Hepatocyte (in vitro differentiated cells): ENCODE results near the gene ADAMTS12. TPM values are rescaled to one million over a fixed set of nuclear protein-coding genes. Genes with fewer than 3 reads are reported as not detected.

ENCODE experiments used
- DNase-seq: peaks from one replicate; pipeline ENCODE4 v3.0.0-alpha.2; 2016; ENCODE audit warnings: low spot score
- H2AFZ ChIP-seq: fragments of 200-600 bp; sonication (generic); 2 replicates; pipeline ENCODE4 v1.6.0; 2016; ENCODE audit warnings: antibody characterized with exemption, mild to moderate bottlenecking
- H3K27ac ChIP-seq: fragments of 200-600 bp; sonication (generic); 2 replicates; pipeline ENCODE4 v1.5.1; 2016; ENCODE audit warnings: mild to moderate bottlenecking
- H3K27me3 ChIP-seq: fragments of 200-600 bp; sonication (generic); 2 replicates; pipeline ENCODE4 v1.6.1; 2016
- H3K36me3 ChIP-seq: fragments of 200-600 bp; sonication (generic); replicated peaks from 2 replicates; pipeline ENCODE4 v1.5.1; 2016; ENCODE audit warnings: low read depth; ENCODE audit not compliant: insufficient read depth
- H3K4me1 ChIP-seq: fragments of 200-600 bp; sonication (generic); 2 replicates; pipeline ENCODE4 v1.5.1; 2016; ENCODE audit warnings: mild to moderate bottlenecking, moderate library complexity; ENCODE audit not compliant: insufficient read depth
- H3K4me2 ChIP-seq: fragments of 200-600 bp; sonication (generic); 2 replicates; pipeline ENCODE4 v1.6.0; 2016
- H3K4me3 ChIP-seq: fragments of 200-600 bp; sonication (generic); 2 replicates; pipeline ENCODE4 v1.5.1; 2016; ENCODE audit warnings: mild to moderate bottlenecking
- H3K79me2 ChIP-seq: fragments of 200-600 bp; sonication (generic); 2 replicates; pipeline ENCODE4 v1.6.0; 2017; ENCODE audit warnings: mild to moderate bottlenecking
- H3K9me2 ChIP-seq: fragments of 200-600 bp; sonication (generic); replicated peaks from 2 replicates; pipeline ENCODE4 v1.6.0; 2017; ENCODE audit warnings: mild to moderate bottlenecking; ENCODE audit not compliant: insufficient read depth
- H3K9me3 ChIP-seq: fragments of 200-600 bp; sonication (generic); 2 replicates; pipeline ENCODE4 v1.5.1; 2016; ENCODE audit warnings: low read depth, mild to moderate bottlenecking
- H4K20me1 ChIP-seq: fragments of 200-600 bp; sonication (generic); 2 replicates; pipeline ENCODE4 v1.6.0; 2016; ENCODE audit warnings: mild to moderate bottlenecking; ENCODE audit not compliant: insufficient read depth, poor library complexity, severe bottlenecking
- CTCF ChIP-seq: fragments of 200-600 bp; sonication (generic); IDR thresholded peaks from 2 replicates; pipeline ENCODE4 v1.5.1; 2016; ENCODE audit warnings: antibody characterized with exemption, mild to moderate bottlenecking; ENCODE audit not compliant: poor library complexity
- EZH2 ChIP-seq: fragments of 200-600 bp; sonication (generic); IDR thresholded peaks from 2 replicates; pipeline ENCODE4 v1.6.1; 2016; ENCODE audit warnings: antibody characterized with exemption, mild to moderate bottlenecking, borderline replicate concordance
- EZH2phosphoT487 ChIP-seq: fragments of 200-600 bp; sonication (generic); IDR thresholded peaks from one replicate; pipeline ENCODE4 v1.6.1; 2018; ENCODE audit warnings: antibody characterized with exemption, mild to moderate bottlenecking, low read depth, moderate library complexity; ENCODE audit not compliant: unreplicated experiment, severe bottlenecking
- WGBS: methylation state at CpG from one replicate; pipeline ENCODE4 v1.1.6; 2016; ENCODE audit warnings: low lambda C conversion rate; ENCODE audit errors: missing lambda C conversion rate; 5-methylcytosine and 5-hydroxymethylcytosine counted together
- polyA plus RNA-seq: library from polyadenylated mRNA; unstranded; fragments of >200 nt; fragmentation: Nextera tagmentation; extraction: Ambion mirVana; gene quantifications from 2 replicates; pipeline ENCODE4 v1.2.1, GENCODE V29; 2016
- total RNA-seq: library from RNA; depleted of rRNA; stranded (reverse); fragments of >200 nt; gene quantifications from 2 replicates; pipeline ENCODE4 v1.2.3, GENCODE V29; 2014

ADAMTS12 gene
- total and polyA plus RNA-seq, 2 experiments from 2014 or later: 3.2 to 8.9 TPM

- Histone ChIP-seq H3K9me3 (no peaks in the 10 kb centered on the region), H3K4me1 (no peaks in the 10 kb centered on the region), H3K4me3 (no peak overlapping the region), H3K27ac (no peak overlapping the region), H2AFZ (no peak overlapping the region), H3K27me3 (no peaks in the 10 kb centered on the region), H3K9me2 (no peaks in the 10 kb centered on the region), H4K20me1 (no peaks in the 10 kb centered on the region), H3K36me3 (no peaks in the 10 kb centered on the region), H3K4me2 (no peak overlapping the region), H3K79me2 (no peaks in the 10 kb centered on the region)
- no peak for DNase-seq
- WGBS: 88% methylated on average over 7 of the region's 7 CpGs
- TF ChIP-seq CTCF (no peak), EZH2phosphoT487 (no peak), EZH2 (no peak)
These were observed 252.3 kb downstream of the ADAMTS12 start for GRCh38 chr5:33639474-33639873.

- H3K27ac ChIP-seq: no peak overlapping the region
- no peaks in the 10 kb centered on the region for H3K79me2 ChIP-seq
- H4K20me1 ChIP-seq: no peaks in the 10 kb centered on the region
- H3K4me2 ChIP-seq: no peak overlapping the region
- H3K27me3 ChIP-seq: no peaks in the 10 kb centered on the region
- no peaks in the 10 kb centered on the region for H3K9me2 ChIP-seq
- no peaks in the 10 kb centered on the region for H3K9me3 ChIP-seq
- no peaks in the 10 kb centered on the region for H3K36me3 ChIP-seq
- WGBS: 82% methylated on average over 3 of the region's 3 CpGs
- no peak overlapping the region for H2AFZ ChIP-seq
- H3K4me1 ChIP-seq: no peaks in the 10 kb centered on the region
- TF ChIP-seq CTCF (no peak), EZH2 (no peak), EZH2phosphoT487 (no peak)
- no peak overlapping the region for H3K4me3 ChIP-seq
- no peak for DNase-seq
These were observed 254.8 kb downstream of the ADAMTS12 start for GRCh38 chr5:33637011-33637410.

- WGBS: 51% methylated on average over 3 of the region's 3 CpGs
- Histone ChIP-seq H4K20me1 (no peaks in the 10 kb centered on the region), H3K4me1 (no peaks in the 10 kb centered on the region), H3K4me2 (no peak overlapping the region), H3K79me2 (no peaks in the 10 kb centered on the region), H3K27me3 (no peaks in the 10 kb centered on the region), H3K9me2 (no peaks in the 10 kb centered on the region), H2AFZ (no peak overlapping the region), H3K4me3 (no peak overlapping the region), H3K9me3 (no peaks in the 10 kb centered on the region), H3K27ac (no peak overlapping the region), H3K36me3 (no peaks in the 10 kb centered on the region)
- no peak for DNase-seq
- no peak for TF ChIP-seq EZH2
- TF ChIP-seq EZH2phosphoT487: no peak
- no peak for TF ChIP-seq CTCF
These were observed 256.2 kb downstream of the ADAMTS12 start for GRCh38 chr5:33635582-33635981.

- Histone ChIP-seq H3K27ac (no peak overlapping the region), H3K9me3 (no peaks in the 10 kb centered on the region), H3K9me2 (no peaks in the 10 kb centered on the region), H3K4me3 (no peak overlapping the region), H3K27me3 (no peaks in the 10 kb centered on the region), H3K4me1 (no peaks in the 10 kb centered on the region), H3K4me2 (no peak overlapping the region), H3K79me2 (no peaks in the 10 kb centered on the region), H3K36me3 (no peaks in the 10 kb centered on the region), H2AFZ (no peak overlapping the region), H4K20me1 (no peaks in the 10 kb centered on the region)
- TF ChIP-seq EZH2phosphoT487 (no peak), EZH2 (no peak), CTCF (no peak)
- DNase-seq: no peak
- 96% methylated on average over 2 of the region's 2 CpGs for WGBS
These were observed 258.1 kb downstream of the ADAMTS12 start for GRCh38 chr5:33633699-33634098.
